DND-41 (cell line): ENCODE results near the gene BRCC3.

Experiments used
- ATAC-seq: fragments of 200-7000 bp; cut with Tn5 transposase; 3 replicates; pipeline ENCODE4 v1.9.1; 2021; ENCODE audit warnings: low read depth; ENCODE audit not compliant: insufficient read depth
- DNase-seq: peaks from one replicate; pipeline ENCODE4 v3.0.0-alpha.2; 2020
- H2AFZ ChIP-seq: 2 replicates; pipeline ENCODE4 v1.6.0; 2012; ENCODE audit warnings: low read depth, low read length
- H3K27ac ChIP-seq: 2 replicates; pipeline ENCODE4 v1.5.1; 2012; ENCODE audit warnings: low read length, inconsistent platforms
- H3K27me3 ChIP-seq: fragments of 200-600 bp; sonication (generic); 2 replicates; pipeline ENCODE4 v1.6.0; 2012; ENCODE audit warnings: low read length, mild to moderate bottlenecking, inconsistent platforms; ENCODE audit not compliant: insufficient read depth, poor library complexity
- H3K36me3 ChIP-seq: 2 replicates; pipeline ENCODE4 v1.5.1; 2012; ENCODE audit warnings: low read length, inconsistent platforms; ENCODE audit not compliant: insufficient read depth
- H3K4me1 ChIP-seq: 2 replicates; pipeline ENCODE4 v1.5.1; 2012; ENCODE audit warnings: mild to moderate bottlenecking, low read length; ENCODE audit not compliant: insufficient read depth
- H3K4me2 ChIP-seq: 2 replicates; pipeline ENCODE4 v1.6.0; 2012; ENCODE audit warnings: mild to moderate bottlenecking, moderate library complexity, low read length, inconsistent platforms; ENCODE audit not compliant: insufficient read depth
- H3K4me3 ChIP-seq, 2 experiments: fragments of 200-600 bp in 1 of 2; shearing (Covaris generic) in 1 of 2; 2 replicates each; pipeline ENCODE4 v1.5.1; 2012 to 2016; ENCODE audit warnings: inconsistent platforms in 2 of 2, low read length in 2 of 2, mild to moderate bottlenecking in 2 of 2, low read depth in 1 of 2, moderate library complexity in 1 of 2
- H3K79me2 ChIP-seq: 2 replicates; pipeline ENCODE4 v1.6.0; 2012; ENCODE audit warnings: low read length, inconsistent platforms; ENCODE audit not compliant: insufficient read depth
- H3K9ac ChIP-seq: 2 replicates; pipeline ENCODE4 v1.6.0; 2012; ENCODE audit warnings: low read depth, mild to moderate bottlenecking, inconsistent platforms, low read length, moderate library complexity
- H3K9me3 ChIP-seq: 2 replicates; pipeline ENCODE4 v1.5.1; 2012; ENCODE audit warnings: low read length, moderate library complexity, mild to moderate bottlenecking, inconsistent platforms; ENCODE audit not compliant: insufficient read depth, severe bottlenecking
- H4K20me1 ChIP-seq: 2 replicates; pipeline ENCODE4 v1.6.0; 2012; ENCODE audit warnings: low read length; ENCODE audit not compliant: insufficient read depth
- CTCF ChIP-seq: IDR thresholded peaks from 2 replicates; pipeline ENCODE4 v1.5.1; 2012; ENCODE audit warnings: borderline replicate concordance, low read length, moderate library complexity, mild to moderate bottlenecking; ENCODE audit not compliant: poor library complexity, severe bottlenecking; ENCODE audit errors: extremely low read depth
- EZH2 ChIP-seq: IDR thresholded peaks from 3 replicates; pipeline ENCODE4 v1.6.1; 2012; ENCODE audit warnings: borderline replicate concordance, low read depth, mild to moderate bottlenecking, moderate library complexity, low read length, inconsistent platforms; ENCODE audit not compliant: severe bottlenecking

Gene BRCC3

GRCh38 chrX:155105919-155106318 lies 34.6 kb downstream of the BRCC3 start:
- Histone ChIP-seq H3K4me1 (no peaks in the 10 kb centered on the region), H3K4me2 (no peak overlapping the region), H3K9ac (no peak overlapping the region), H3K79me2 (no peaks in the 10 kb centered on the region), H4K20me1 (no peaks in the 10 kb centered on the region), H3K4me3 (no peak overlapping the region), H3K27ac (no peak overlapping the region), H3K36me3 (peaks cover 10% of the 10 kb centered on the region; the same call in 1 of the 2 replicates), H3K27me3 (no peaks in the 10 kb centered on the region), H3K9me3 (no peaks in the 10 kb centered on the region), H2AFZ (no peak overlapping the region)
- ATAC-seq (no peak), DNase-seq (no peak)
- no peak for TF ChIP-seq EZH2
- TF ChIP-seq CTCF = no peak

- H3K9ac ChIP-seq = no peak overlapping the region
- no peak overlapping the region for H3K4me2 ChIP-seq
- no peak overlapping the region for H2AFZ ChIP-seq
- ATAC-seq = no peak
- H3K36me3 ChIP-seq = peaks cover 10% of the 10 kb centered on the region; the same call in 1 of the 2 replicates
- no peaks in the 10 kb centered on the region for H3K27me3 ChIP-seq
- H4K20me1 ChIP-seq = no peaks in the 10 kb centered on the region
- H3K9me3 ChIP-seq = no peaks in the 10 kb centered on the region
- H3K79me2 ChIP-seq = no peaks in the 10 kb centered on the region
- H3K4me1 ChIP-seq = no peaks in the 10 kb centered on the region
- H3K27ac ChIP-seq = no peak overlapping the region
- DNase-seq = no peak
- no peak for TF ChIP-seq CTCF
- no peak for TF ChIP-seq EZH2
- H3K4me3 ChIP-seq = no peak overlapping the region
Observed at GRCh38 chrX:155108427-155108826, 37.1 kb downstream of the BRCC3 start.

- Histone ChIP-seq H3K36me3 (peaks cover 15% of the 10 kb centered on the region; the same call in 1 of the 2 replicates), H3K79me2 (no peaks in the 10 kb centered on the region), H3K27me3 (no peaks in the 10 kb centered on the region), H3K27ac (no peak overlapping the region), H4K20me1 (no peaks in the 10 kb centered on the region), H3K4me2 (no peak overlapping the region), H3K9ac (no peak overlapping the region), H3K4me3 (no peak overlapping the region), H2AFZ (no peak overlapping the region), H3K4me1 (no peaks in the 10 kb centered on the region), H3K9me3 (no peaks in the 10 kb centered on the region)
- DNase-seq (no peak), ATAC-seq (no peak)
- TF ChIP-seq EZH2 = no peak
- TF ChIP-seq CTCF = no peak
Observed at GRCh38 chrX:155112171-155112570, 40.9 kb downstream of the BRCC3 start.

- Histone ChIP-seq H3K9ac (no peak overlapping the region), H3K4me3 (no peak overlapping the region), H3K79me2 (no peaks in the 10 kb centered on the region), H3K36me3 (peaks cover 13% of the 10 kb centered on the region; the same call in 1 of the 2 replicates), H4K20me1 (no peaks in the 10 kb centered on the region), H3K27ac (no peak overlapping the region), H2AFZ (no peak overlapping the region), H3K4me1 (no peaks in the 10 kb centered on the region), H3K27me3 (no peaks in the 10 kb centered on the region), H3K9me3 (no peaks in the 10 kb centered on the region), H3K4me2 (no peak overlapping the region)
- no peak for TF ChIP-seq EZH2
- ATAC-seq (no peak), DNase-seq (no peak)
Observed at GRCh38 chrX:155113097-155113496, 41.8 kb downstream of the BRCC3 start.
